H1 (cell line): Measurements from ENCODE around the gene TMEM117. TPM values are rescaled to one million over a fixed set of nuclear protein-coding genes. Genes with fewer than 3 reads are reported as not detected.

Source experiments
- CTCF ChIA-PET: fragments of 300-600 bp; sonication (Branson Sonifier 250); formaldehyde crosslinking; loops from one replicate; lab custom pipeline; 2021; ENCODE audit not compliant: partially characterized antibody; lab: Charles Lee
- POLR2A ChIA-PET: fragments of 300-600 bp; sonication (Branson Sonifier 250); formaldehyde crosslinking; loops from one replicate; lab custom pipeline; 2021; ENCODE audit warnings: inconsistent platforms; ENCODE audit not compliant: partially characterized antibody; lab: Charles Lee
- DNase-seq, 2 experiments: peaks; one replicate each; pipeline versions ENCODE4 v3.0.0 to v3.0.0-alpha.2; 2010 to 2022; ENCODE audit warnings: low spot score in 2 of 2, low read depth in 1 of 2, mixed read lengths in 1 of 2
- FAIRE-seq: peaks from 2 replicates; lab custom pipeline; 2011; peaks lifted over from hg19 to GRCh38; lab: Jason Lieb, UNC
- H2AFZ ChIP-seq: 2 replicates; pipeline ENCODE4 v1.8.1; 2012; ENCODE audit warnings: low read length, inconsistent platforms
- H2AK5ac ChIP-seq: 2 replicates; pipeline ENCODE4 v1.6.1; 2013; ENCODE audit warnings: low read depth, low read length
- H2BK120ac ChIP-seq: replicated peaks from 2 replicates; pipeline ENCODE3; 2013; ENCODE audit warnings: low read depth, low read length, inconsistent platforms
- H2BK12ac ChIP-seq: 2 replicates; pipeline ENCODE4 v1.6.1; 2013; ENCODE audit warnings: low read depth, low read length
- H2BK15ac ChIP-seq: 2 replicates; pipeline ENCODE4 v1.6.1; 2013; ENCODE audit warnings: low read length
- H2BK20ac ChIP-seq: 2 replicates; pipeline ENCODE4 v1.6.1; 2013; ENCODE audit warnings: low read length
- H2BK5ac ChIP-seq: 2 replicates; pipeline ENCODE4 v1.6.1; 2013; ENCODE audit warnings: low read depth, low read length
- H3K14ac ChIP-seq: 2 replicates; pipeline ENCODE4 v1.6.1; 2013; ENCODE audit warnings: inconsistent platforms; ENCODE audit not compliant: insufficient read length
- H3K18ac ChIP-seq: 2 replicates; pipeline ENCODE4 v1.6.1; 2013; ENCODE audit warnings: low read length; ENCODE audit errors: extremely low read depth
- H3K23ac ChIP-seq: 2 replicates; pipeline ENCODE4 v1.6.1; 2013; ENCODE audit warnings: inconsistent platforms; ENCODE audit not compliant: insufficient read length
- H3K23me2 ChIP-seq: 2 replicates; pipeline ENCODE4 v1.6.1; 2013; ENCODE audit warnings: low read depth, low read length
- H3K27ac ChIP-seq: 2 replicates; pipeline ENCODE4 v1.6.1; 2011; ENCODE audit warnings: low read depth, low read length, inconsistent platforms
- H3K27me3 ChIP-seq, 4 experiments: replicated peaks in 1 of 4; 1 replicate in 1 of 4; 2 replicates in 3 of 4; pipeline versions ENCODE4 v1.6.1 to v1.8.1; 2011 to 2013; ENCODE audit warnings: low read length in 3 of 4, mild to moderate bottlenecking in 3 of 4, inconsistent platforms in 2 of 4, mixed read lengths in 2 of 4, moderate library complexity in 1 of 4; ENCODE audit not compliant: control insufficient read depth in 3 of 4, insufficient read depth in 3 of 4; ENCODE audit errors: extremely low read depth in 1 of 4
- H3K36me3 ChIP-seq, 4 experiments: 2 replicates each; pipeline versions ENCODE4 v1.6.1 to v1.8.1; 2011 to 2013; ENCODE audit warnings: mild to moderate bottlenecking in 4 of 4, low read length in 3 of 4, moderate library complexity in 2 of 4, control low read depth in 1 of 4, inconsistent platforms in 1 of 4; ENCODE audit not compliant: insufficient read depth in 4 of 4, control insufficient read depth in 2 of 4
- H3K4ac ChIP-seq: replicated peaks from 2 replicates; pipeline ENCODE3; 2013; ENCODE audit warnings: low read length, low read depth, mixed read lengths, inconsistent platforms; ENCODE audit not compliant: insufficient read length
- H3K4me1 ChIP-seq, 4 experiments: replicated peaks in 1 of 4; 1 replicate in 1 of 4; 2 replicates in 3 of 4; pipeline versions ENCODE4 v1.6.1 to v1.8.1; 2011 to 2013; ENCODE audit warnings: low read length in 3 of 4, inconsistent platforms in 2 of 4, mixed read lengths in 1 of 4; ENCODE audit not compliant: insufficient read depth in 4 of 4, control insufficient read depth in 3 of 4
- H3K4me2 ChIP-seq, 2 experiments: 2 replicates each; pipeline versions ENCODE4 v1.6.1 to v1.8.1; 2011 to 2013; ENCODE audit warnings: low read depth in 2 of 2, low read length in 2 of 2, control low read depth in 1 of 2, inconsistent platforms in 1 of 2, mild to moderate bottlenecking in 1 of 2; ENCODE audit not compliant: insufficient read depth in 1 of 2
- H3K4me3 ChIP-seq, 4 experiments: fragments of 200-600, 300-600 bp in 1 of 4; sonication (generic), shearing (Covaris generic), sonication (Bioruptor Twin) in 1 of 4; 2 replicates each; pipeline versions ENCODE4 v1.5.1 to v1.8.1; 2011 to 2016; ENCODE audit warnings: low read length in 4 of 4, low read depth in 3 of 4, control low read depth in 2 of 4, inconsistent platforms in 2 of 4, mild to moderate bottlenecking in 2 of 4, mixed read lengths in 1 of 4, moderate library complexity in 1 of 4; ENCODE audit not compliant: insufficient read depth in 2 of 4; ENCODE audit errors: extremely low read depth in 1 of 4
- H3K56ac ChIP-seq: replicated peaks from 2 replicates; pipeline ENCODE3; 2013; ENCODE audit warnings: low read depth, mild to moderate bottlenecking, mixed read lengths, low read length, inconsistent platforms; ENCODE audit not compliant: insufficient read length
- H3K79me1 ChIP-seq: 2 replicates; pipeline ENCODE4 v1.6.1; 2013; ENCODE audit warnings: low read depth, low read length, control low read depth
- H3K79me2 ChIP-seq, 2 experiments: 2 replicates each; pipeline versions ENCODE4 v1.6.1 to v1.8.1; 2012 to 2013; ENCODE audit warnings: low read length in 2 of 2, mild to moderate bottlenecking in 2 of 2, inconsistent platforms in 1 of 2; ENCODE audit not compliant: insufficient read depth in 2 of 2, control insufficient read depth in 1 of 2
- H3K9ac ChIP-seq, 4 experiments: replicated peaks in 1 of 4; 1 replicate in 1 of 4; 2 replicates in 3 of 4; pipeline versions ENCODE4 v1.6.1 to v1.8.1; 2011 to 2013; ENCODE audit warnings: low read depth in 3 of 4, low read length in 3 of 4, control low read depth in 2 of 4, mild to moderate bottlenecking in 2 of 4, moderate library complexity in 2 of 4, inconsistent platforms in 1 of 4; ENCODE audit errors: extremely low read depth in 1 of 4
- H3K9me3 ChIP-seq, 2 experiments: 2 replicates each; pipeline versions ENCODE4 v1.6.1 to v1.8.1; 2012 to 2013; ENCODE audit warnings: mild to moderate bottlenecking in 2 of 2, moderate library complexity in 2 of 2, control low read depth in 1 of 2, inconsistent platforms in 1 of 2, low read depth in 1 of 2, low read length in 1 of 2, mixed read lengths in 1 of 2; ENCODE audit not compliant: insufficient read depth in 2 of 2
- H4K20me1 ChIP-seq, 2 experiments: replicated peaks in 1 of 2; 2 replicates each; pipeline versions ENCODE3 to v1.8.1; 2011 to 2013; ENCODE audit warnings: inconsistent platforms in 2 of 2, low read length in 2 of 2, mild to moderate bottlenecking in 1 of 2; ENCODE audit not compliant: insufficient read depth in 2 of 2, control insufficient read depth in 1 of 2
- H4K5ac ChIP-seq: 2 replicates; pipeline ENCODE4 v1.6.1; 2013; ENCODE audit warnings: low read length, low read depth, mixed read lengths, inconsistent platforms; ENCODE audit not compliant: insufficient read length
- H4K8ac ChIP-seq: 2 replicates; pipeline ENCODE4 v1.8.0; 2013; ENCODE audit warnings: mild to moderate bottlenecking, moderate library complexity, low read length, inconsistent platforms; ENCODE audit not compliant: insufficient read depth; ENCODE audit errors: extremely low read depth
- H4K91ac ChIP-seq: replicated peaks from 2 replicates; pipeline ENCODE3; 2013; ENCODE audit warnings: low read length, mixed read lengths, inconsistent platforms; ENCODE audit not compliant: insufficient read length
- CTBP2 ChIP-seq: IDR thresholded peaks from 2 replicates; pipeline ENCODE4 v1.7.0; 2011; ENCODE audit warnings: borderline replicate concordance, mild to moderate bottlenecking, moderate library complexity, mixed read lengths, low read length; ENCODE audit not compliant: insufficient read depth, insufficient read length
- JUND ChIP-seq: IDR thresholded peaks from 2 replicates; pipeline ENCODE4 v1.6.1; 2011; ENCODE audit warnings: mild to moderate bottlenecking, improper control_type of control experiment, low read length
- NRF1 ChIP-seq: IDR thresholded peaks from 2 replicates; pipeline ENCODE4 v1.6.1; 2011; ENCODE audit warnings: mild to moderate bottlenecking, low read depth, low read length, improper control_type of control experiment
- PHF8 ChIP-seq: fragments of 200-600 bp; sonication (generic); conservative IDR thresholded peaks from 2 replicates; pipeline ENCODE4 v1.7.1; 2012; ENCODE audit warnings: low read depth, mild to moderate bottlenecking, inconsistent platforms, low read length, moderate library complexity
- POU5F1 ChIP-seq: IDR thresholded peaks from 2 replicates; pipeline ENCODE4 v1.6.1; 2011; ENCODE audit warnings: low read depth, mild to moderate bottlenecking, low read length, moderate library complexity
- RAD21 ChIP-seq, 2 experiments: IDR thresholded peaks in 1 of 2; conservative IDR thresholded peaks in 1 of 2; 2 replicates each; pipeline ENCODE4 v1.6.1; 2011; ENCODE audit warnings: low read depth in 2 of 2, low read length in 2 of 2, improper control_type of control experiment in 1 of 2, inconsistent platforms in 1 of 2, mild to moderate bottlenecking in 1 of 2, moderate library complexity in 1 of 2
- SIN3A ChIP-seq, 2 experiments: IDR thresholded peaks in 1 of 2; conservative IDR thresholded peaks in 1 of 2; 2 replicates each; pipeline ENCODE4 v1.6.1; 2011 to 2012; ENCODE audit warnings: low read length in 2 of 2, improper control_type of control experiment in 1 of 2, low read depth in 1 of 2, mild to moderate bottlenecking in 1 of 2
- TAF7 ChIP-seq: optimal IDR thresholded peaks from 2 replicates; pipeline ENCODE3; 2011; ENCODE audit warnings: low read depth, mild to moderate bottlenecking, inconsistent platforms, low read length, moderate library complexity, borderline replicate concordance
- TBP ChIP-seq: IDR thresholded peaks from 2 replicates; pipeline ENCODE4 v1.6.1; 2011; ENCODE audit warnings: low read depth, low read length, improper control_type of control experiment
- YY1 ChIP-seq: IDR thresholded peaks from 2 replicates; pipeline ENCODE4 v1.6.1; 2011; ENCODE audit warnings: low read depth, mild to moderate bottlenecking, low read length
- WGBS, 2 experiments: shearing (Covaris generic) in 1 of 2; methylation state at CpG; one replicate each; pipeline versions ENCODE4 v1.1.6 to v1.1.7; 2013 to 2015; ENCODE audit warnings: low lambda C conversion rate in 2 of 2, mixed read lengths in 2 of 2, inconsistent platforms in 1 of 2, low coverage in 1 of 2, missing lambda C conversion rate in 1 of 2; ENCODE audit not compliant: insufficient replicate concordance in 2 of 2, insufficient coverage in 1 of 2, insufficient read length in 1 of 2; ENCODE audit errors: extremely low coverage in 1 of 2, missing lambda C conversion rate in 1 of 2; 5-methylcytosine and 5-hydroxymethylcytosine counted together
- polyA plus RNA-seq, 7 experiments: library from polyadenylated mRNA; depleted of rRNA in 3 of 7; stranded (reverse) in 5 of 7; unstranded in 2 of 7; fragments of >200 nt in 5 of 7; fragments of 200-250 nt in 2 of 7; gene quantifications; 1 replicate in 5 of 7; 2 replicates in 1 of 7; 4 replicates in 1 of 7; pipeline versions ENCODE4 v1.2.1 to v1.2.3, GENCODE V29; 2011 to 2013; ENCODE audit warnings: missing spikeins in 2 of 7, mixed read lengths in 2 of 7
- total RNA-seq: library from RNA; stranded (reverse); fragmentation: NEBNext Ultra II Directional; extraction: Animal tissue kit (Norgen Biotek cat#: 25700); gene quantifications from 2 replicates; pipeline ENCODE4 v1.2.1, GENCODE V29; 2021
- TF ChIP-seq, protein P1 (sequence below): IDR thresholded peaks from 2 replicates; pipeline ENCODE4 v1.6.1; 2012; ENCODE audit warnings: inconsistent platforms

Gene TMEM117
- total and polyA plus RNA-seq, 2 of the 8 experiments (the other 6 are each of a cell fraction or from before 2014, with no cell fraction given), result 0.80 to 1.4 TPM

DNA sequence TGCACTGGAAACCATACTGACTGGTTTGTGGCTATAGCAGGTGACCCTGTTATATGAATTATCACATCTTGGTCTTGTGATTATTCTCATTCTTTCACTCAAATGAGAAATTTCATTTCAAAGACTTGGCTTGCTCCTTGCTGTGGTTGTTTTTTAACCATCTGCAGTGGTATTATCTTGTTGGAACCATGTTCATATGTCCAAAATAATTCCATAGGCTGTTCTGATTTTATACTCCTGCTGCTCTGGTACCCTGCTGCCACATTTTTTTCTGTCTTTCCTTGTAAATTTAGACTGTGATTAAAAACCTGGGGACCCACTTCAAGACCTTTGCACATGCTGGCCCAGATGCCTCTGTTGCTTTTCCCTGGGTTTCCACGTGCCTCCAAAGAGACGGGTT, 190.2 kb downstream of the TMEM117 start:
- H2BK20ac ChIP-seq, result no peak overlapping the region
- peaks cover 0 to 7% of the 10 kb centered on the region in 2 experiments; a peak in 1 of 4 replicates for H3K9me3 ChIP-seq
- H3K4me1 ChIP-seq, result no peaks in the 10 kb centered on the region
- H3K36me3 ChIP-seq, result no peaks in the 10 kb centered on the region
- no peaks in the 10 kb centered on the region for H3K23me2 ChIP-seq
- no peak overlapping the region for H4K5ac ChIP-seq
- H2BK12ac ChIP-seq, result no peak overlapping the region
- H3K27me3 ChIP-seq, result no peaks in the 10 kb centered on the region
- no peak for DNase-seq
- no peaks in the 10 kb centered on the region for H4K20me1 ChIP-seq
- H3K18ac ChIP-seq, result no peak overlapping the region
- no peak overlapping the region for H2BK15ac ChIP-seq
- CTCF ChIA-PET, result no interaction called here
- H2BK120ac ChIP-seq, result no peak overlapping the region
- no peaks in the 10 kb centered on the region for H3K79me2 ChIP-seq
- H3K14ac ChIP-seq, result no peak overlapping the region
- no peaks in the 10 kb centered on the region for H3K79me1 ChIP-seq
- H2AK5ac ChIP-seq, result no peak overlapping the region
- no peak overlapping the region for H3K4me3 ChIP-seq
- no peak overlapping the region for H4K8ac ChIP-seq
- no peak overlapping the region for H2AFZ ChIP-seq
- FAIRE-seq, result no peak
- H3K9ac ChIP-seq, result no peak overlapping the region
- no peak overlapping the region for H3K4me2 ChIP-seq
- no peak for TF ChIP-seq CTBP2
- no peak for TF ChIP-seq SIN3A (conservative IDR thresholded peaks at IDR 0.05 in 1 of 2, IDR thresholded peaks at IDR 0.05 in 1 of 2; ENCODE audit: low read depth in 1 of 2, low read length in 2 of 2)
- TF ChIP-seq TBP, result no peak
- no peak for TF ChIP-seq NRF1
- no peak for TF ChIP-seq YY1
- no peak for TF ChIP-seq RAD21 (IDR thresholded peaks at IDR 0.05 in 1 of 2, conservative IDR thresholded peaks at IDR 0.05 in 1 of 2; ENCODE audit: low read depth in 2 of 2, low read length in 2 of 2)
- TF ChIP-seq, protein P1, sequence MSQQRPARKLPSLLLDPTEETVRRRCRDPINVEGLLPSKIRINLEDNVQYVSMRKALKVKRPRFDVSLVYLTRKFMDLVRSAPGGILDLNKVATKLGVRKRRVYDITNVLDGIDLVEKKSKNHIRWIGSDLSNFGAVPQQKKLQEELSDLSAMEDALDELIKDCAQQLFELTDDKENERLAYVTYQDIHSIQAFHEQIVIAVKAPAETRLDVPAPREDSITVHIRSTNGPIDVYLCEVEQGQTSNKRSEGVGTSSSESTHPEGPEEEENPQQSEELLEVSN, result no peak
- no peak for TF ChIP-seq PHF8
- no peak for TF ChIP-seq JUND
- no peak for TF ChIP-seq TAF7
- no peak for TF ChIP-seq POU5F1
- TF ChIP-seq, all 59 proteins: peak for 0
- 100% methylated on average over 2 of the region's 2 CpGs; no CpG with 5 or more reads in 1 of the 2 experiments for WGBS, 2 experiments
- Histone ChIP-seq H2BK5ac (no peak overlapping the region), H3K23ac (no peak overlapping the region), H4K91ac (no peak overlapping the region), H3K56ac (no peak overlapping the region), H3K27ac (no peak overlapping the region), H3K4ac (no peak overlapping the region)
- POLR2A ChIA-PET, result no interaction called here
